ENCODE data around the gene ARHGAP24.
"Not testable (repeated sequence)": the region's sequence is repeated elsewhere in the genome, so short reads cannot be mapped to it uniquely, and the experiment has no call there.

The ARHGAP24 gene

DNA sequence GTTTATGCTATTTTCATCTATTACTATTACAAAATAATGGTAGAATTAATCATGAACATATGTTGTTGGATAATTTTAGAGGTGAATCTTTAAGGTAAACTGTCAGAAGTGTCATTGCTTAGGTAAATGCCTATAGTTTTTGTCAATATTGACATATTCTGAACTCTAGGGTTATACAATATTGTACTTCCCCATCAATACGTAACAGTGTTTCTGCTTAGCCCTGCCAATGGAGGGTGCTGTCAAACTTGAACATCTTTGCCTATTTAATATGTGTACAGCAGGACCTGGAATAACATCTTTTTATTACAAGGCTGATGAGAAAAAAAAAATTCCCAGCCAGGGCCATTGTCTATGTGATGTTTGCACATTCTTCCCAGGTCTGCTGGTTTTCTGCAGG is 40.8 kb downstream of the ARHGAP24 start:
- DNase-seq (ENCODE audit: low spot score) = no peak
- FAIRE-seq = no peak

DNA sequence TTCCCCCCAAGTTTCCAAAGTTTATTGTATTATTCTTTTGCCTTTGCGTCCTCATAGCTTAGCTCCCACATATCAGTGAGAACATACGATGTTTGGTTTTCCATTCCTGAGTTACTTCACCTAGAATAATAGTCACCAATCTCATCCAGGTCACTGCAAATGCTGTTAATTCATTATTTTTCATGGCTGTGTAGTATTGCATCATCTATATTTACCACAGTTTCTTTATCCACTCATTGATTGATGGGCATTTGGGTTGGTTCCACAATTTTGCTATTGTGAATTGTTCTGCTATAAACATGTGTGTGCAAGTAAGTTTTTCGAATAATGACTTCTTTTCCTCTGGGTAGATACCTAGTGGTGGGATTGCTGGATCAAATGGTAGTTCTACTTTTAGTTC is 43.6 kb downstream of the ARHGAP24 start:
- not testable (repeated sequence) for FAIRE-seq; DNase-seq (ENCODE audit: low spot score)

DNA sequence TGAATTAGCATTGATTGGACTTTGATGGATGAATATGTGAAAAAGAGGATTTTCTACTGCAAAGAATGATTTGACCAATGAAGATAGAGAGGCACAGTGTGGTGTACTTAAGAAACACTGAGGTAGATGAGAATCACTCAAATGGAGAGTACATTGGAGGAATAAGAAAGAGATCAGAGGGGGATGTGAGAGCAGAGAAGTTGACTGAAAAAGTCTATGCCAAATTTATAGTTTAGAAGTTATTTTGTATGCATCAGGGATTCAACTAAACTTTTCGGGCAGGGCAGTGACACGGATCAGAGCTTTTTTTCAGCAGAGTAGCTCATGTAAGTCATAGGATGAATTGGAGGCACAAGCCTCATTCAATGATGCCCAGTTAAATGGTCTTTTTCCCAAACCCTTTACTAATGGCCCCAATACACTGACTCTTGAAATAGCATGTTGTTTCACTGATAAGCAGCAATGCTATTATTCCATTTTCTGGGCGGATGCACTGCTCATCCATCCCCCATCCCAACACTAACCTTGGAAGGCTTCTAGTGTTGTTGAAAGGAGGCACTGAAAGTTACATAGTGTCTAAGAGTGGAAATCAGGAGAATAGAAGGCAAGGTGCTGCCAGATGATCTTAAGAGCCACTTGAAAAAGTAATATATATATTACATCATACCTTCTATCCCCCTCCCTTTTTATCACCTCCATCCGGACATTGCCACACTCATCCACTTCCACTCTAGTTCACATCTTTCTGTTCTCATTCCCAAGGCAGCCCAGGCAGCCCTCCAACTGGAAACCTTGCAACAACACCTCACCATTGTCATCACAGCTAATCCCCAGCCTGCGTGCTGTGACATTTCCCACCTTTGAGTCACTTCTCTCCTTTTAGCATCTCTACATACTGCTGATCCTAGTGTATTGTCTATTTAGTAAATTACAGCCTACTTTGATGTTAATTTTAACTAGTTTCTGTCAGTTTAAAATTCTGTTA is 46.1 kb downstream of the ARHGAP24 start:
- DNase-seq (ENCODE audit: low spot score) (no peak), FAIRE-seq (no peak)

DNA sequence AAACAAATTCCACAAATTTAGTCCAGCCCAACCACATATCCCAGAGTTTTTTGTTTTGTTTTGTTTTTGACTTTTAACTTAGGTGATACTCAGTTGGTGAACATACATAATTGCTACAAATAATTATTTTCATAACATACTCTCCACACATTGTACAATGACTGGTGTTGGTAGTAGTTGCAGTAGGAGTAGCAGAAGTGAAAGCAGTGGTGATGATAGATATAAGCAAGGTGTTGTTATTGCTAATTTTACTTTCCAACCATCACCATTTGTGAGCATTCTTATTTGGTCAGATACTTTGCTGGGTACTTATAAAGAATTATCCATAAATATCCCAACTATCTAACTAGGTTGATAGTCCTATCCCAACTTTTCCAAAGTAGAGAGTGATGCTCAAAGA is 47.3 kb downstream of the ARHGAP24 start:
- DNase-seq (ENCODE audit: low spot score) = no peak
- no peak for FAIRE-seq

DNA sequence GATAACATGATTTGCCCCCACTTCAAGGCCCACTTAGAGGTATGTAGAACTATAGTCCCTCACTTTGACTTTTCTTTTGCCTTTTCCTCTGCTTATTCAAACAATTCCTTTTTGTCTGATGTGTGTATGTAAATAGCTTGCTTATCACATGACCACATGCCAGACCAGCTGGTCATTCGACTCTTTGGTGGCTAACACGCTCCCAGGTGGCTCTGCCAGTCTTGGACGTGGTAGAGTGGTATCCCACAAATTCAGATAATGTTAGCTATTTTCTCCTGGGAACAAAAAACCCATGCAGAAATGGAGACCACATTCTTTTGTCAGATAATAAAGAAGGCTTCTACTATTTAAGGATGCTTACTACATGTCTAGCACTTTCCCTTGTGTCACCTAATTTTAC is 47.9 kb downstream of the ARHGAP24 start:
- DNase-seq (ENCODE audit: low spot score) = peak; percentile 8
- no peak for FAIRE-seq

DNA sequence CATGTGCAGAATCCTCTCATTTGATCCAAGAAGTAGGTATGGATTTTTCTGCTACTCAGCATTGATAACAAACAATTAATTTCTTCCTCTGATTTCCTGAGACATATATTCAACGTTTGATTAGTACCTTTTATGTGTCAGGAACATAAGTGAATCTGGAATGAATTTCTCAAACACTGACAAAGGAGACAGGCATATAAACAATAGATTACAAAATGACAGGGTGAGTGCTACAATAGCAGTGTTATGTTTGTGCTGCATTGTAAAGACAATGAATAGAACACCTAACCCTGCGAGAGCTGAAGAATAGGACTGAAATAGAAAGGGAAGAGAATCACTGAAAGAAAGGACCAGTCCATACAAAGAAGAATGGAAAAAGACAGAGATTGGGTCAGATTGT is 52.9 kb downstream of the ARHGAP24 start:
- no peak for FAIRE-seq

DNA sequence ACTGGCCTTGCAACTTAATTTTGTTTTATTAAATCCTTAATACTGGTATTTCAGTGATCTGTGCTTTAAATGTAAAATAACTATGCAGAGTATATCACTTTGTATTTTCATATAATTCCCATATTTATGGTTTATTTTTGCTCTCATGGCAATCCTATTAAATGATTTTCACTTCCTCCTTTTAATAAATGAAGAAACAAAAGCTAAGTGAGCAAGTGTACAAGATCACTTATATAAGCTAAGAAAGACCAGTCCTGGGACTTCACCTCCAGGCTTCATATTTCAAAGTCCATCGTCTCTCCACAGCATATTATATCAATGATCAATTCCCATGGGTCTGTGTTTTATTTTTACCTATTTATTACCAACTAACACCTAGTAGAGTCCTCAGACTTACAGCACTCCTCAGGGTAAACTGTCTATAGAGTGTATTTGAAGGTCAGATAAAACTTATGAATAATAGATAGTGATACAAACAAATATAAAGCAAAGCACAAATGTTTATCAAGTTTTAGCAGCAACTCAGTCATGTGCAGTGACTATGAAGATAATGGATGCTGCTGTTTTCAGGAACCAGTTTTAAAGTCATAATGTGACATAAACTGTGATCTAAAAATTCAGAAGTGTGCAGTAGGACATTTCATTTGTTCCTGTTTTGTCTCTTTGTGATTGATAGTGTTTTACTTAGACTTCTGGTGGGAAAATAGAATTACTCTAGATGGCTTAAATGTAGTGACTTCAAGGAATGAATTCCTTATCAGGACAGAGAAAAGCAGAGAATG is 56.8 kb downstream of the ARHGAP24 start:
- FAIRE-seq (no peak), DNase-seq (ENCODE audit: low spot score) (no peak)

More for the DNA sequence above, 52.9 kb downstream of the ARHGAP24 start:
- DNase-seq (ENCODE audit: low spot score) = no peak

DNA sequence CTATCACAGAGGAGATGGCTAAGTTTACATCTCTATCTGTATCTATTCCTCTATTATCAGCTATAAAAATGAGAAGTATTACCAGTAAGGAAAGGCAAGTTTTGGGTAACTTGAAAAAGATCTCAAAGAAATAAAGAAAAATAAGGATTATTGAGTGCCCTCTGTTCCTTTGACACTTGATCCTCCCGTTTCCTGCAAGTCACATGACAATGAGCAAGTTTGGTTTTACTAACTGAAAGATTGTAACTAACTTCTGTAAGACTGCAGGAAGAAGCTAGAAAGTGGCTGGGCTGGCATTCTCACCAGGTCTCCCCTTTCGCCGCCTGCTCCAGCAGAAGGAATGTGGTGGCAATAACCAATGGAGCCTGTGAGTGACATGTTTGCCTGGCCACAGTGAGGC is 59.2 kb downstream of the ARHGAP24 start:
- no peak for DNase-seq (ENCODE audit: low spot score)
- FAIRE-seq = no peak

DNA sequence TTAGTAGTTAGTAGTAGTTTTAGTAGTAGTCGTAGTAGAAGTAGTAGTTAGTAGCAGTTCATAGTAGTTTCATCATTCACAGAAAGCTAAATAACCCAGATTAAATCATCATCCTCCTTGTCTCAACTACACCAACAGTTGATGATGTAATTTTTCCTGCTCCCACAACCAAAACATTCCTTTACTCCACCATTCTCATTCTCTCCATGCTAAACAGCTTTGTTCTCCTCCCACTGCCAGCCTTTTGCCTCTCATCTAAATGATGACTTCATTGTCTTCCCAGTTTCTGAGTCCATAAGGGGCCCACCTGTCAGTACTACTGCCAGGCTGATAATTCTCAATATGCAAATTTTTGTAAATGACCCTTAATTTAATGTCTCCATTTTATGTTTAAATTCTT is 68.9 kb downstream of the ARHGAP24 start:
- no peak for DNase-seq (ENCODE audit: low spot score)
- FAIRE-seq = no peak

DNA sequence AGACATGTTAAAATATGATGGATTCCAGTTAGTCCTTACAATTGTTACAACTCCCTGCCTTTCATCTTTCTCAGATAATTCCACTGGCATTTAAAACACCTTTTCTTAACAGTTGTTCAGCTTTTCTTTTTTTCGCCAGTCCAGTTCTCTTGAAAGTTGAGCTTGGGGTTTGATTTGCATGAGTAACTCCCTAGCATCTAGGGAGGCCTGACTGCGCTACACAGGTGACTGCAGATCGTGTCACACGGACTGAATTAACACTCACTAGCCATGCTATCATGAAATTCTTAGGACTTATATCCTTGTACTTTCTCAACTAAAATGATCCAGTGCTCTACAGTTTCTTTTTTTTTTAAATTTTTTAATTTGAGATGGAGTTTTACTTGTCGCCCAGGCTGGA is 69.8 kb downstream of the ARHGAP24 start:
- FAIRE-seq (no peak), DNase-seq (ENCODE audit: low spot score) (no peak)

DNA sequence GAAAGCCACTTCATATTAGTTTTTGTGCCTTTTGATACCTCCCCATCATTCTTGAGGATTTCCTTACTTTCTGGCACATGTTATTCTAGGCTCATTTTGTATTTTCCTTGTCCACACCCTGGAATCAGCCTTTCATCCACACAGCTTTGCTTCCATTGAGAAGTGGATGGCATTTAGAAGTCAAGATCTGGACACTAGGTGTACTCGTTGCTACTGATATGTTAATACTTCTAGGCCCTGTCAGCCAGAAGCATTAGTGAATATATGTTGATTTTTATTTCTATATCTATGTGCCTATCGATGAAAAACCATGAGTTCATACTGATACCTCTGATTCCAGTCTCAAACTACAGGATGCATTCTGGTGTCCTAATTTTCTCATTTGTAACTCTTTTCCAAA is 73.2 kb downstream of the ARHGAP24 start:
- FAIRE-seq (no peak), DNase-seq (ENCODE audit: low spot score) (no peak)

DNA sequence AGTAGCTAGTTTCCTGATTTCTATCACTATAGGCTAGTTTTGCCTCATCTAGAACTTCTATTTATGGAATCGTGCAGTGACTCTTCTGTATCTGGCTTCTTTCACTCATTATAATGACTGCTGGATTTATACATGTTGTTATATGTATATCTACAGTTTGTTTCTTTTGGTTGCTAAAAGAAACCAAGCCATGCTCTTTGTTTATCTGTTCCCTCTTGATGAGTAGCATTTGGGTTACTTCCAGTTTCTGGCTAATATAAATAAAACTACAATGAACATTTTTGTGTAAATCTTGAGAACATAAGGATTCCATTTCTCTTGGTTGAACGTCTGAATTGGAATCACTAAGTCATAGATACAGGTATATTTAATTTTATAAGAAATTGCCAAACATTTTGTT is 73.9 kb downstream of the ARHGAP24 start:
- no peak for FAIRE-seq
- no peak for DNase-seq (ENCODE audit: low spot score)

DNA sequence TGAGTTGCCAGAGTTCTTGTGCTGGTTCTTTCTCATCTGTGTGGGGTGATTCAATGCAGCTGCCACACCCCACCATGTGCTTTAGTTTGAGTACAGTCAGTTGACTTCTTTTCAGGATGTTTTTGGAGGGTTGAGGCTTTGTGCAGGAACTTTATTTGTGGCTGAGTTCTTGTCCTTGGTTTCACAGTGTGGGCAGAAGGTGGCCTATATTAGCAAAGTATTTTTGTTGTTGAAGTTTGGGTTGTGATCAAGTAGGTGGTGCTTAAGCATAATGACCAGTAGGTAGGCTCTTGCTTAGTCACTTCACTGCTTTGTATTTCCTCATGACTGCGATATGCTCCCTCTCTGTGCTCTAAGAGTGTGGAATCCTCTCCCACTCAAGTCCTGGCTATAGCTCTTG is 80.3 kb downstream of the ARHGAP24 start:
- DNase-seq (ENCODE audit: low spot score) = no peak
- FAIRE-seq = no peak

DNA sequence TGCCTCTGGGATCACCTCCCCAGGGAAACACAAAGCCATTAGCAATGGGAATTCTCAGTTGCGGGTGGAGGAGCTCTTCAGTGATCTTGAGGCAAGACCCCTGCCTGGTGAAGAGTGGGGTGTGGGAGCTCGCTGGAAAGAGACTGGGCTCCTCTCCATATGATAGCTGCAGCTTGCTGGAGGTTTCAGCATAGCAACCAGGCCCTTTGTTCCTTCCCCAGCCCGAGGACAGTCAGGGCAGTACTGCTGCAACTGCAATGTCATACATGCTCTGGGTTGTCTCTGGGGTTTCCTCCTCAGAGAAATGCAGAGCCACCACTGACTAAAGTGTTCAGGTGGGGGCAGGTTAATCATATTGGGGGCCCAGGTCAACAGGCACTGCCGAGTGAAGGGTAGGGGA is 81.3 kb downstream of the ARHGAP24 start:
- DNase-seq (ENCODE audit: low spot score) = no peak
- FAIRE-seq = no peak

DNA sequence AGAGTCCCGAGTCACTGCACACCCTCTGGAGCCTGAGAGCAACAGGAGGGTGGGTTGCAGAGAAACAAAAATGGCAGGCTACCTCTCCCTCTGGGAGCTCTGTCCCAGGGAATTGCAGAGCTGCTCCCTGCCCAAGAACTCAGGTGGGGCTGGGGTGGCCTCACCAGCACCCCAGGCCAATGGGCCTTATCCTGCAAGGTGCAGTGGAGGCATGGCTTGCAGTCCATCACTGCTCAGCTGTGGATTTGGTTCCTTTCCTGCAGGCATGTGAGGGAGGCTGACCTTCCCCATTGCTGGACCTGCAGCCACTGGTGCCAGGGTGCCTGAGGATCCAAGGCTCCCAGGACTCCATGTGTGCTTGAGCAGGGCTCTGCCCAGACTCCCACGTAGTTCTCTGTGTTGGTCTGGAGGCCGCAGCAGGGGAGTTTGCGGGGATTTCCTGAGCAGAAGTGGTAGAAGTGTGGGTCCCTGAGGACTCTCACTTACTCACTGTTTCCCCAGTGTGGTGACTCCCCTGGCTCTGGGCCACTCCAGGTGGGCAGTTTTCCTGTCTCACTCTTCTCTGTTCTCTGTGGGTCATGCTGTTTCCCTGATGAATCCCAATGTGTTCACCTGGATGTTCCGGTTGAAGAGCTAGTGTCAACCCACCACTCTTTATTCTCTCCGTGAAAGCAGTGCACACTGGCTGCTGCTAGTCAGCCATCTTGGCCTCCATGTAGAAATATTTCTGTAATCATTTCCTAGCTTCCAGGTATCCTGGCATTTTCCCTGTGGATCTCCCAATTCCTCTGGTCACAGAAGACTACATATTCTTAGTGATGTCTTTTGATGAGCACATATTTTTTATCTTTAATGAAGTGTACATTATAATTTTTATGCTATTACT is 82.3 kb downstream of the ARHGAP24 start:
- FAIRE-seq (no peak), DNase-seq (ENCODE audit: low spot score) (no peak)

DNA sequence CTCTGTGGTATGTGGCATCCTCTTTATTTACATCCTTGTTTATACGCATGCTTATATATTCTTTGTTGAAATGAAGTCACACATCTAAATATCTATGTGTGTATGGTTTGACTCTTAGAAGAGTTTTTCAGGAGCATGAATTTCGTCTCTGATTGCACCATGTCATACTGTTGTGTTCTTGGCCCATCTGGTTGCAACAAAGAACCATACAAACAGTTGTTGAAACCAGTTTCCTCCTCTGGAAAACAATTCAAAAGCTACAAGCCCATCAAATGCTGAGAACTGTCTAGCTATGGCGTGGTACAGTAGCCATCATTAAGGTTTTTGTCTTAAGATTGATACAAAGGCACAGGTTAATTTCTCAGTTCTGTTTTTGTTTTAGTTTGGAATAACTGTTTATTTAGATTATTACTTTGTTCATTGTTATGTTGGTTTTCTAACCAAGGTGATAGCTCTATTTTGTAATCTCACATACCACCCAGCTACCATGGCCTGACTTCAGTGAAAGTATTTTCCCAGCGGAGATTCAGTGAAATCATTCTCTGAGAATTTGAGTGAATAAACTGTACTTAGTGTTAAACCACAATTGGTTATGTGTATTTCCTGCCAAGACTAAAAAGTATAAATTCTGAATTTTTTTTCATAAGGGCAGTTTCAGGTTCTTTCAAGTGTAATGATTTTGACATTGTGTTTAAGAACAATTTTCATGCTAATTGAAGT is 91.0 kb downstream of the ARHGAP24 start:
- FAIRE-seq (no peak), DNase-seq (ENCODE audit: low spot score) (no peak)

DNA sequence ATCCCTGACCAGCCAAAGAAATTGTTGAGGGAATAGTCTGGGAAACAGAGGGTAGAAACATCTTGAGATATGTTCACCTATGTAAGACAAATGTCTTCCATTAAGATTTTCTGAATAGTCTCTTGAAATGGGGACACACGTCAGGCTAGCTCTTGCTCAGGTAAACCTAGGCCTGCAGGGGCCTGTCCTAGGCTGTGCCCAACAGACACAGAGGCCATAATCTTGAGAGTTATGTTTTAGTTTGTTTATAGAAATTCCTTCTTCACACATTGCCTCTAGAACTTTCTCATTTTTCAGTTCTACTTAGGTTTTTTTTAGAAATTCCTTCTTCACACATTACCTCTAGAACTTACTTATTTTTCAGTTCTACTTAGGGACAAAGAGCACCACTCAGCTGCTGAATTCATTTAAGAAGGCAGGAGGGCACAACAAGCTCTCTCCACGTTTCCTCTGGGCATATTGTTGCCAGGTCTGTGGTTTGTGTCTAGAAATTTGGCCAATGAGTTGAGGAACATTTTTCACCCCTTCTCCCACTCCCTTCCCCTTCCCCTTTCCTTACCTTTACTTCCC is 94.9 kb downstream of the ARHGAP24 start:
- no peak for DNase-seq (ENCODE audit: low spot score)
- FAIRE-seq = no peak

DNA sequence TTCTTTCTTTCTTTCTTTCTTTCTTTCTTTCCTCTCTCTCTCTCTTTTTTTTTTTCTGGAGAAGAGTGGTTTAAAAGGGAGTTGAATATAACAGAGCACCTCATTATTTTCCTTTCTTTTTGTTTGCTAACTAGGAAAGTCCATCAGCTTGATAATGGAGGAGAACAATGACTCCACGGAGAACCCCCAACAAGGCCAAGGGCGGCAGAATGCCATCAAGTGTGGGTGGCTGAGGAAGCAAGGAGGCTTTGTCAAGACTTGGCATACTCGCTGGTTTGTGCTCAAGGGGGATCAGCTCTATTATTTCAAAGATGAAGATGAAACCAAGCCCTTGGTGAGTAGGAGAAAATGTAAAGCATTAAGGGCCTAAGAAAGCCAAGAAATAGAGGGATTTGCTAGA is 95.4 kb downstream of the ARHGAP24 start:
- DNase-seq (ENCODE audit: low spot score) (no peak), FAIRE-seq (no peak)

DNA sequence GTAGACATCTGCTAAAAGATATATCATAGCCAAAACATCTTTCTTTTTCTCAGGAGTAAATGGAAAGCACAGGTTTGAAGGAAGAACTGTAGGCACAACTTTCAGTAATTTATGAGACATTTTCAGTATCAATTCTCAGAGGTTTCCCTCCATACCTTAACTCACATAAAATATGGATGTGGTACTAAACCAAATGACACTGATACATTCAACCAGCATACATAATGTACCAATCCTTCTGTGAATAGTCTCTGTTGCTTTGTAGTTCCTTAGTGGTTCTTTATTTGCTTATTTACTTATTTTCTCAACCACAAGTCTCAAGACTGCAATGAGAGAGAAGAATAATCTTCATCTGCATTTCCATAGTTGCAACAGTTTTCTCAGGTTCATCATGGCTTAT is 96.1 kb downstream of the ARHGAP24 start:
- FAIRE-seq (no peak), DNase-seq (ENCODE audit: low spot score) (no peak)

DNA sequence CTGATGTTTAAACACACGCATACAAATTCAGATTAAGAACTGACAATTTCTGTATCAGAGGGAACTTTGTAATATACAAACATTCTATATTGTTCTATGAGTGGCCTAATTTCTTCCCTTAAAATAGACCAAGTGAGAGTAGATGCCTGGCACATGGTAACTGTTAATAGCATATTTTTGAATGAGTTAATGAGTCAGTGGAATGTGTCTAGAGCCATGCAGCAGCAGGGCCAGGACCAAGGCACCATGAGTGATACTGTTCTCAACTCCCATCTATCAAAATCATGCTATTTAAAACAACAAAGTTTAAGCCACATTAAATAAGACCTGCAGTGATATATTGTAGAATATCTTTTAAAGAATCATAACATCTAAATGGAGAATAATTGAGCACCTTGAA is 98.3 kb downstream of the ARHGAP24 start:
- DNase-seq (ENCODE audit: low spot score) = no peak
- FAIRE-seq = no peak

DNA sequence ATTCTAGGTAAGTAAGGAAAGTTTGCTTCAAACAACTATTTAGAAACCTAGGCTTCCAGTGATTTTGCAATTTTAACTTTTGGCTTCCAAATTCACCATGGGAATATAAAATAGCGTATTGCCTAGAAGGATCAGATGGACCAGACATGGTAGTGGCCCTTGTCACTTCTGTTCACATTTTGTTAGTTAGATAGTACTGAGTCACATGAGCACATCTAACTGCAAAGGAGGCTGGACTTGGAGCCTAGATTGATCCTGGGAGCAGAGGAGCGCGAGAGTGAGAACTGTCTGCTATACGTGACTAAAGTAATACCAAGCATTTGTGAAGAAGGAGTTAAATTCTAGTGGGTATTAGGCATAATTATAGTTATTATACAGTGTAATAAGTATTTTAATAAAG is 102.4 kb downstream of the ARHGAP24 start:
- FAIRE-seq = no peak

More for the DNA sequence above, 102.4 kb downstream of the ARHGAP24 start:
- no peak for DNase-seq (ENCODE audit: low spot score)

Measured in urothelium cell line (cell line).